SK-N-SH (cell line): ENCODE measurements around the gene ZNF547. TPM values are rescaled to one million over a fixed set of nuclear protein-coding genes. Genes with fewer than 3 reads are reported as not detected.
A peak's percentile ranks its signal among the peaks of the same experiment; 100 is the strongest.

ENCODE experiments used
- CTCF ChIA-PET: fragments of 300-600, 350-600 bp; formaldehyde crosslinking; extraction: SDS; loops from one replicate; lab custom pipeline; 2021; lab: Yijun Ruan, JAX
- POLR2A ChIA-PET: fragments of 350-600 bp; sonication (Branson Sonifier 250); formaldehyde crosslinking; extraction: SDS; loops from one replicate; lab custom pipeline; 2020; ENCODE audit warnings: antibody characterized with exemption, inconsistent platforms; lab: Yijun Ruan, JAX
- DNase-seq: peaks from one replicate; pipeline ENCODE4 v3.0.0; 2012
- H2AFZ ChIP-seq: fragments of 200-600 bp; sonication (generic); 2 replicates; pipeline ENCODE4 v1.8.1; 2016; ENCODE audit warnings: antibody characterized with exemption, mild to moderate bottlenecking, low read depth
- H3F3A ChIP-seq: fragments of 200-600 bp; sonication (generic); replicated peaks from 2 replicates; pipeline ENCODE3; 2016; ENCODE audit warnings: antibody characterized with exemption, mild to moderate bottlenecking; ENCODE audit not compliant: insufficient read depth
- H3K27ac ChIP-seq, 2 experiments: fragments of 200-500 bp in 1 of 2; fragments of 200-600 bp in 1 of 2; sonication (Bioruptor generic) in 1 of 2; sonication (generic), shearing (Covaris generic) in 1 of 2; 2 replicates each; pipeline versions ENCODE4 v1.5.1 to v1.6.1; 2014 to 2016; ENCODE audit warnings: low read depth in 2 of 2, inconsistent platforms in 1 of 2, low read length in 1 of 2, mild to moderate bottlenecking in 1 of 2, mixed read lengths in 1 of 2
- H3K27me3 ChIP-seq: fragments of 200-600 bp; sonication (generic), shearing (Covaris generic); 2 replicates; pipeline ENCODE4 v1.6.1; 2016; ENCODE audit warnings: mixed run types; ENCODE audit not compliant: insufficient read depth
- H3K36me3 ChIP-seq, 2 experiments: fragments of 200-500 bp in 1 of 2; fragments of 200-600 bp in 1 of 2; sonication (Bioruptor generic) in 1 of 2; sonication (generic) in 1 of 2; replicated peaks in 1 of 2; 2 replicates each; pipeline versions ENCODE3 to v1.5.1; 2014 to 2016; ENCODE audit warnings: low read length in 1 of 2, mild to moderate bottlenecking in 1 of 2; ENCODE audit not compliant: insufficient read depth in 2 of 2, control insufficient read depth in 1 of 2
- H3K4me1 ChIP-seq, 2 experiments: fragments of 200-500 bp in 1 of 2; fragments of 200-600 bp in 1 of 2; sonication (Bioruptor generic) in 1 of 2; sonication (generic), shearing (Covaris generic) in 1 of 2; 2 replicates each; pipeline versions ENCODE4 v1.5.1 to v1.6.1; 2014 to 2016; ENCODE audit warnings: low read depth in 1 of 2, low read length in 1 of 2, mixed run types in 1 of 2; ENCODE audit not compliant: insufficient read depth in 2 of 2, control insufficient read depth in 1 of 2
- H3K4me2 ChIP-seq: fragments of 200-600 bp; sonication (generic), shearing (Covaris generic); 2 replicates; pipeline ENCODE4 v1.6.1; 2017; ENCODE audit warnings: mixed run types
- H3K4me3 ChIP-seq, 2 experiments: fragments of 200-500 bp in 1 of 2; fragments of 200-600 bp in 1 of 2; sonication (Bioruptor generic) in 1 of 2; sonication (generic), shearing (Covaris generic) in 1 of 2; 2 replicates each; pipeline versions ENCODE4 v1.5.1 to v1.8.1; 2014 to 2016; ENCODE audit warnings: low read depth in 2 of 2, inconsistent platforms in 1 of 2, low read length in 1 of 2, mild to moderate bottlenecking in 1 of 2, mixed read lengths in 1 of 2, moderate library complexity in 1 of 2
- H3K79me2 ChIP-seq: fragments of 200-600 bp; sonication (generic); 2 replicates; pipeline ENCODE4 v1.8.1; 2017; ENCODE audit warnings: mild to moderate bottlenecking; ENCODE audit not compliant: insufficient read depth
- H3K9ac ChIP-seq: fragments of 200-600 bp; sonication (generic); 2 replicates; pipeline ENCODE4 v1.6.1; 2017; ENCODE audit warnings: mixed run types
- H3K9me2 ChIP-seq: fragments of 200-600 bp; sonication (generic); 2 replicates; pipeline ENCODE4 v1.6.1; 2017; ENCODE audit warnings: mixed run types
- H3K9me3 ChIP-seq: fragments of 200-600 bp; sonication (generic); 2 replicates; pipeline ENCODE4 v1.6.1; 2017; ENCODE audit warnings: mixed run types, mild to moderate bottlenecking, moderate library complexity
- H4K20me1 ChIP-seq: fragments of 200-600 bp; sonication (generic); 2 replicates; pipeline ENCODE4 v1.6.1; 2017; ENCODE audit warnings: mild to moderate bottlenecking, mixed run types; ENCODE audit not compliant: insufficient read depth
- CHD2 ChIP-seq: fragments of 150-350 bp; IDR thresholded peaks from 2 replicates; pipeline ENCODE4 v1.6.1; 2018; ENCODE audit warnings: low read length; ENCODE audit not compliant: partially characterized antibody
- ELF1 ChIP-seq: IDR thresholded peaks from 2 replicates; pipeline ENCODE4 v1.4.0; 2012
- EP300 ChIP-seq, 2 experiments: IDR thresholded peaks; 2 replicates each; pipeline versions ENCODE4 v1.4.0 to v1.6.1; 2012; ENCODE audit warnings: borderline replicate concordance in 1 of 2, low read depth in 1 of 2, low read length in 1 of 2
- EZH2phosphoT487 ChIP-seq: fragments of 200-600 bp; sonication (generic); IDR thresholded peaks from 2 replicates; pipeline ENCODE4 v1.6.1; 2017; ENCODE audit warnings: low read depth, mixed run types, mild to moderate bottlenecking, antibody characterized with exemption, moderate library complexity, borderline replicate concordance
- FOSL2 ChIP-seq: IDR thresholded peaks from 2 replicates; pipeline ENCODE4 v1.4.0; 2012; ENCODE audit warnings: low read depth, mild to moderate bottlenecking, moderate library complexity, borderline replicate concordance
- FOXM1 ChIP-seq: IDR thresholded peaks from 2 replicates; pipeline ENCODE4 v1.4.0; 2012; ENCODE audit warnings: low read depth, mild to moderate bottlenecking
- GABPA ChIP-seq: IDR thresholded peaks from 2 replicates; pipeline ENCODE4 v1.4.0; 2012; ENCODE audit warnings: low read depth, mild to moderate bottlenecking
- IRF3 ChIP-seq: fragments of 150-350 bp; IDR thresholded peaks from 2 replicates; pipeline ENCODE4 v1.6.1; 2016; ENCODE audit warnings: mild to moderate bottlenecking, low read depth, low read length
- MEF2A ChIP-seq: IDR thresholded peaks from 2 replicates; pipeline ENCODE4 v1.4.0; 2012; ENCODE audit warnings: low read depth, borderline replicate concordance
- NRF1 ChIP-seq: IDR thresholded peaks from 2 replicates; pipeline ENCODE4 v1.6.1; 2012; ENCODE audit warnings: low read depth, mild to moderate bottlenecking, low read length
- POLR2AphosphoS5 ChIP-seq: IDR thresholded peaks from 2 replicates; pipeline ENCODE4 v1.6.1; 2012; ENCODE audit warnings: low read depth, low read length
- RCOR1 ChIP-seq: fragments of 150-350 bp; IDR thresholded peaks from 2 replicates; pipeline ENCODE4 v1.6.1; 2017; ENCODE audit warnings: antibody characterized with exemption, low read length
- SIN3A ChIP-seq: IDR thresholded peaks from 2 replicates; pipeline ENCODE4 v1.6.1; 2012; ENCODE audit warnings: low read depth, mild to moderate bottlenecking, low read length, moderate library complexity, borderline replicate concordance
- SMC3 ChIP-seq: IDR thresholded peaks from 2 replicates; pipeline ENCODE4 v1.6.1; 2012; ENCODE audit warnings: low read depth, low read length, improper control_type of control experiment
- TAF1 ChIP-seq: IDR thresholded peaks from 2 replicates; pipeline ENCODE4 v1.6.1; 2012; ENCODE audit warnings: low read depth, mild to moderate bottlenecking, low read length, moderate library complexity, borderline replicate concordance
- TCF12 ChIP-seq: IDR thresholded peaks from 2 replicates; pipeline ENCODE4 v1.4.0; 2012
- USF1 ChIP-seq: IDR thresholded peaks from 2 replicates; pipeline ENCODE4 v1.4.0; 2012; ENCODE audit warnings: low read depth, borderline replicate concordance
- YY1 ChIP-seq: IDR thresholded peaks from 2 replicates; pipeline ENCODE4 v1.4.0; 2012; ENCODE audit warnings: low read depth, mild to moderate bottlenecking
- WGBS: methylation state at CpG from one replicate; pipeline ENCODE4 v1.1.6; 2017; ENCODE audit warnings: low lambda C conversion rate; 5-methylcytosine and 5-hydroxymethylcytosine counted together
- polyA plus RNA-seq, 3 experiments: library from polyadenylated mRNA; depleted of rRNA; stranded (reverse); fragments of >200 nt; gene quantifications; 2 replicates each; pipeline ENCODE4 v1.2.3, GENCODE V29; 2012
- TF ChIP-seq, protein P1 (sequence below): IDR thresholded peaks from 2 replicates; pipeline ENCODE4; 2012
- TF ChIP-seq, protein P2 (sequence below): IDR thresholded peaks from 2 replicates; pipeline ENCODE4 v1.4.0; 2012; ENCODE audit warnings: low read depth
- TF ChIP-seq, protein P3 (sequence below): fragments of 150-350 bp; IDR thresholded peaks from 2 replicates; pipeline ENCODE4 v1.6.1; 2017; ENCODE audit warnings: antibody characterized with exemption, low read length, low read depth, borderline replicate concordance

ZNF547 gene
- polyA plus RNA-seq, 1 of the 3 experiments (the other 2 are of a cell fraction): 1.5 TPM

DNA sequence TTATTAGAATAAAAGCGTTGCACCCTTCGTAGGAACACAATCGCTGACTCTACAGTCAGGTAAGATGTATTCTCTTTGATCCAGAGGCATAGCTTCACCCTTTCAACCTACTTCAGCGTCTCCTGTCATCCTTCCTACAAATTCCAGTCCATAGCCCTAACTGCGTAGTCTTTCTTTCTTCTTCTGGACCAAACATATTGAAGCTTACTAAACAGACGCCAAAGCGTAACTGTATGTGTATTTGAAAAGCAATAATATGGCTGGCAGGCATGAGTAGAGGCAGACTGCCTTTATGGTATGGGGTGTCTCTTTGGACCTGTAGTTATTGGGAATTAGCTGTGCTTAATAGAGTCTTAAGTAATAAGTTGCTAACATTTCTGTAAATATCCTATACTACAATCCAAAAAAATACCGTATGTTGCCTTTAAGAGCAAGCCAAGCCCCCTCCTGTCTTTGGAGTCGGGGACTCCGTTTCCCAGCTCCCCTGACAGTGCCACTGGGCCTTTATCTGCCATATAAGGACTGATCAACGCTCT lies 25.9 kb downstream of the ZNF547 start:
- H3K9me3 ChIP-seq: no peaks in the 10 kb centered on the region
- no peak for TF ChIP-seq FOXM1
- TF ChIP-seq RCOR1: no peak
- TF ChIP-seq NRF1: no peak
- no peak for TF ChIP-seq ELF1
- TF ChIP-seq POLR2AphosphoS5: peak; percentile 37; the same call in 1 of the 2 replicates
- H3K4me1 ChIP-seq: peaks cover 0 to 5% of the 10 kb centered on the region in 2 experiments; a peak in 2 of 4 replicates
- no peaks in the 10 kb centered on the region for H3K27me3 ChIP-seq
- CTCF ChIA-PET: interaction anchor here (0.8 to 1.5 kb wide), 5 partner anchors 16 to 1131 kb away, joined by 3 to 8 read pairs (median 4); no protein-coding TSS in a partner anchor
- no peaks in the 10 kb centered on the region for H4K20me1 ChIP-seq
- H3K9ac ChIP-seq: peak overlapping the region; percentile 92
- H3K36me3 ChIP-seq: peaks cover 6 to 15% of the 10 kb centered on the region in 2 experiments
- H3F3A ChIP-seq: peaks cover 12% of the 10 kb centered on the region
- H3K27ac ChIP-seq: peak overlapping the region; percentile 77 to 94; a peak in 3 of 4 replicates
- H2AFZ ChIP-seq: peak overlapping the region; percentile 99
- H3K4me3 ChIP-seq: peak overlapping the region; percentile 96 to 97
- H3K9me2 ChIP-seq: no peaks in the 10 kb centered on the region
- no peak for DNase-seq
- H3K4me2 ChIP-seq: peak overlapping the region; percentile 80
- WGBS: 66% methylated on average over 10 of the region's 11 CpGs
- peaks cover 43% of the 10 kb centered on the region for H3K79me2 ChIP-seq
- POLR2A ChIA-PET: interaction anchor here (0.9 to 1.0 kb wide), 2 partner anchors 26 to 149 kb away, joined by 3 to 5 read pairs; partner anchors contain the start of genes TRAPPC2B, ZNF547 and ZNF805

- ChIA-PET CTCF (interaction anchor here (0.8 to 1.5 kb wide), 4 partner anchors 15 to 1130 kb away, joined by 3 to 8 read pairs (median 4); no protein-coding TSS in a partner anchor), POLR2A (interaction anchor here (0.9 to 1.0 kb wide), 2 partner anchors 27 to 149 kb away, joined by 3 to 5 read pairs; partner anchors contain the start of genes TRAPPC2B, ZNF547 and ZNF805)
- Histone ChIP-seq H2AFZ (peak within 1 kb of the TSS; percentile 99), H3K27ac (peak within 1 kb of the TSS; percentile 77 to 94), H3F3A (peaks cover 12% of the 10 kb centered on the region), H3K4me2 (peak within 1 kb of the TSS; percentile 80), H3K27me3 (no peaks in the 10 kb centered on the region), H3K9me3 (no peaks in the 10 kb centered on the region), H3K36me3 (peaks cover 9 to 15% of the 10 kb centered on the region in 2 experiments), H3K9ac (peak within 1 kb of the TSS; percentile 92), H3K4me1 (peaks cover 0 to 5% of the 10 kb centered on the region in 2 experiments; a peak in 2 of 4 replicates), H3K4me3 (peak within 1 kb of the TSS; percentile 96 to 97), H4K20me1 (no peaks in the 10 kb centered on the region), H3K79me2 (peaks cover 48% of the 10 kb centered on the region), H3K9me2 (no peaks in the 10 kb centered on the region)
- peak; percentile 89 for DNase-seq
- under 1% methylated on average over 23 of the region's 50 CpGs for WGBS
- TF ChIP-seq FOSL2 (peak; percentile 12; the same call in 1 of the 2 replicates), YY1 (no peak), TAF1 (no peak), NRF1 (peak; percentile 70; the same call in 1 of the 2 replicates), EP300 (IDR thresholded peaks at IDR 0.05; ENCODE audit: borderline replicate concordance in 1 of 2, low read depth in 1 of 2, low read length in 1 of 2) (no peak), CHD2 (peak; percentile 97), ELF1 (peak; percentile 94), GABPA (peak; percentile 91), EZH2phosphoT487 (no peak), MEF2A (no peak), SMC3 (no peak), SIN3A (peak; percentile 59; the same call in 1 of the 2 replicates), USF1 (no peak), TCF12 (no peak), IRF3 (peak; percentile 41; the same call in 1 of the 2 replicates)
- TF ChIP-seq, protein P1, sequence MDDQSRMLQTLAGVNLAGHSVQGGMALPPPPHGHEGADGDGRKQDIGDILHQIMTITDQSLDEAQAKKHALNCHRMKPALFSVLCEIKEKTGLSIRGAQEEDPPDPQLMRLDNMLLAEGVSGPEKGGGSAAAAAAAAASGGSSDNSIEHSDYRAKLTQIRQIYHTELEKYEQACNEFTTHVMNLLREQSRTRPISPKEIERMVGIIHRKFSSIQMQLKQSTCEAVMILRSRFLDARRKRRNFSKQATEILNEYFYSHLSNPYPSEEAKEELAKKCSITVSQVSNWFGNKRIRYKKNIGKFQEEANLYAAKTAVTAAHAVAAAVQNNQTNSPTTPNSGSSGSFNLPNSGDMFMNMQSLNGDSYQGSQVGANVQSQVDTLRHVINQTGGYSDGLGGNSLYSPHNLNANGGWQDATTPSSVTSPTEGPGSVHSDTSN: peak; percentile 9; the same call in 1 of the 2 replicates
- TF ChIP-seq, protein P2, sequence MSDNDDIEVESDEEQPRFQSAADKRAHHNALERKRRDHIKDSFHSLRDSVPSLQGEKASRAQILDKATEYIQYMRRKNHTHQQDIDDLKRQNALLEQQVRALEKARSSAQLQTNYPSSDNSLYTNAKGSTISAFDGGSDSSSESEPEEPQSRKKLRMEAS: peak; percentile 52; the same call in 1 of the 2 replicates
- TF ChIP-seq, protein P3, sequence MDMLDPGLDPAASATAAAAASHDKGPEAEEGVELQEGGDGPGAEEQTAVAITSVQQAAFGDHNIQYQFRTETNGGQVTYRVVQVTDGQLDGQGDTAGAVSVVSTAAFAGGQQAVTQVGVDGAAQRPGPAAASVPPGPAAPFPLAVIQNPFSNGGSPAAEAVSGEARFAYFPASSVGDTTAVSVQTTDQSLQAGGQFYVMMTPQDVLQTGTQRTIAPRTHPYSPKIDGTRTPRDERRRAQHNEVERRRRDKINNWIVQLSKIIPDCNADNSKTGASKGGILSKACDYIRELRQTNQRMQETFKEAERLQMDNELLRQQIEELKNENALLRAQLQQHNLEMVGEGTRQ: no peak
Observed at GRCh38 chr19:57389730-57390598, 26.6 kb downstream of the ZNF547 start, which contains the start of gene ZNF548. Gene ZNF548, plus strand, starts transcription at chr19:57389854. Its CDS starts 246 bp downstream, at chr19:57390100.
